Activated CD8-positive, alpha-beta memory T cell treated with anti-CD3 and anti-CD28 coated beads for 36 hours (primary cell): ENCODE measurements around the gene RGS10. TPM values are rescaled to one million over a fixed set of nuclear protein-coding genes. Genes with fewer than 3 reads are reported as not detected.

Experiments used
- CTCF ChIA-PET: fragments of 350-600 bp; sonication (Branson Sonifier 250); formaldehyde crosslinking; loops from one replicate; lab custom pipeline; 2021; ENCODE audit warnings: antibody characterized with exemption; lab: Charles Lee
- POLR2A ChIA-PET: fragments of 350-600 bp; sonication (Branson Sonifier 250); formaldehyde crosslinking; loops from one replicate; lab custom pipeline; 2021; ENCODE audit warnings: antibody characterized with exemption; lab: Charles Lee
- total RNA-seq, 2 experiments: library from RNA; stranded (reverse); gene quantifications; one replicate each; pipeline ENCODE4 v1.2.3, GENCODE V29; 2021

The RGS10 gene
- total RNA-seq, 2 experiments from 2014 or later = 150 to 152 TPM

- POLR2A ChIA-PET = no interaction called here
- CTCF ChIA-PET = no interaction called here
These were observed 91.8 kb downstream of the RGS10 start for GRCh38 chr10:119450606-119451299.

Other genes starting within 250 kb of the RGS10 start
- 100 to 1,000 TPM; 202 to 204 TPM for gene TIAL1, start 54.2 kb upstream of the RGS10 start, total RNA-seq
- gene BAG3, start 108.7 kb upstream of the RGS10 start, total RNA-seq = 10 to 100 TPM; 14.9 to 16.4 TPM
- gene INPP5F, start 183.3 kb upstream of the RGS10 start, total RNA-seq = 10 to 100 TPM; 22.7 to 23.1 TPM